ENCODE measurements around the gene LSR.

LSR gene

GRCh38 chr19:35248310-35249145 is at the start of gene LSR:
Gene LSR (plus strand): TSS chr19:35249002. CDS start chr19:35249023, 21 bp downstream.
- no peak for DNase-seq

GRCh38 chr19:35199481-35199880 is 49.3 kb upstream of the LSR start:
- no peak for DNase-seq

- no peak for DNase-seq
Measured at GRCh38 chr19:35202722-35203688, 45.8 kb upstream of the LSR start.

GRCh38 chr19:35204799-35205732 is 43.7 kb upstream of the LSR start:
- peak in 2 of 56 donors; percentile 8 to 16 for DNase-seq

GRCh38 chr19:35205733-35206323 is 43.0 kb upstream of the LSR start:
- no peak for DNase-seq

- no peak for DNase-seq
Measured at GRCh38 chr19:35206379-35206778, 42.4 kb upstream of the LSR start.

- no peak for DNase-seq
Measured at GRCh38 chr19:35206855-35207254, 41.9 kb upstream of the LSR start.

- DNase-seq, result no peak
Measured at GRCh38 chr19:35207391-35207871, 41.4 kb upstream of the LSR start.

GRCh38 chr19:35208121-35208520 is 40.7 kb upstream of the LSR start:
- DNase-seq, result no peak

GRCh38 chr19:35209646-35210045 is 39.2 kb upstream of the LSR start:
- no peak for DNase-seq

GRCh38 chr19:35211545-35212230 is 37.1 kb upstream of the LSR start:
- no peak for DNase-seq

- DNase-seq, result no peak
Measured at GRCh38 chr19:35212241-35212640, 36.6 kb upstream of the LSR start.

- peak in 3 of 56 donors; percentile 3 to 56 (median 10) for DNase-seq
Measured at GRCh38 chr19:35213663-35214632, 34.9 kb upstream of the LSR start.

GRCh38 chr19:35214766-35215422 is 33.9 kb upstream of the LSR start:
- DNase-seq, result no peak

- DNase-seq, result no peak
Measured at GRCh38 chr19:35216016-35216832, 32.6 kb upstream of the LSR start.

GRCh38 chr19:35216833-35217648 is 31.8 kb upstream of the LSR start:
- DNase-seq, result peak in 2 of 56 donors; percentile 11 to 14
